ENCODE data around the gene RNF157.

RNF157 gene

GRCh38 chr17:76137351-76138233, 102.7 kb downstream of the RNF157 start:
- DNase-seq, result no peak

GRCh38 chr17:76137001-76137350, 103.3 kb downstream of the RNF157 start:
- no peak for DNase-seq

GRCh38 chr17:76136276-76137000, 103.9 kb downstream of the RNF157 start:
- DNase-seq, result no peak

- DNase-seq, result no peak
These were observed 104.5 kb downstream of the RNF157 start for GRCh38 chr17:76135810-76136188.

GRCh38 chr17:76134911-76135809, 105.1 kb downstream of the RNF157 start:
- DNase-seq, result no peak

- DNase-seq, result no peak
These were observed 107.5 kb downstream of the RNF157 start for GRCh38 chr17:76132574-76133338.

GRCh38 chr17:76131692-76132573, 108.4 kb downstream of the RNF157 start:
- no peak for DNase-seq

- no peak for DNase-seq
These were observed 109.1 kb downstream of the RNF157 start for GRCh38 chr17:76131051-76131691.

- DNase-seq, result no peak
These were observed 109.8 kb downstream of the RNF157 start for GRCh38 chr17:76130473-76130872.

- DNase-seq, result no peak
These were observed 114.4 kb downstream of the RNF157 start for GRCh38 chr17:76125922-76126321.

GRCh38 chr17:76125391-76125675, 115.0 kb downstream of the RNF157 start:
- DNase-seq, result no peak

- DNase-seq, result no peak
These were observed 115.5 kb downstream of the RNF157 start for GRCh38 chr17:76124582-76125390.

GRCh38 chr17:76123749-76124581, 116.3 kb downstream of the RNF157 start:
- DNase-seq, result no peak

- DNase-seq, result no peak
These were observed 117.1 kb downstream of the RNF157 start for GRCh38 chr17:76123191-76123499.

GRCh38 chr17:76122431-76123190, 117.7 kb downstream of the RNF157 start:
- DNase-seq, result no peak

- no peak for DNase-seq
These were observed 118.3 kb downstream of the RNF157 start for GRCh38 chr17:76121932-76122430.

GRCh38 chr17:76120658-76121008, 119.7 kb downstream of the RNF157 start:
- DNase-seq, result no peak

All from cortex of kidney (tissue), 1 donor.